Chondrocyte (in vitro differentiated cells): ENCODE results near the gene MBD5. TPM values are rescaled to one million over a fixed set of nuclear protein-coding genes. Genes with fewer than 3 reads are reported as not detected.
"Not testable (repeated sequence)": the region's sequence is repeated elsewhere in the genome, so short reads cannot be mapped to it uniquely, and the experiment has no call there.

Experiments used
- DNase-seq: peaks from one replicate; pipeline ENCODE4 v3.0.0; 2021; ENCODE audit warnings: mixed read lengths, low spot score
- H3K27ac Mint-ChIP-seq: one replicate; pipeline ENCODE4 v1.8.0; 2021; ENCODE audit warnings: mild to moderate bottlenecking, moderate library complexity, mixed read lengths; ENCODE audit not compliant: unreplicated experiment
- H3K27me3 Mint-ChIP-seq: 2 replicates; pipeline ENCODE4 v1.8.0; 2021; ENCODE audit warnings: low read depth, mixed read lengths
- H3K36me3 Mint-ChIP-seq: 2 replicates; pipeline ENCODE4 v1.8.0; 2021; ENCODE audit warnings: low read depth, mixed read lengths
- H3K4me1 Mint-ChIP-seq: 2 replicates; pipeline ENCODE4 v1.8.0; 2021; ENCODE audit warnings: low read depth, mild to moderate bottlenecking, mixed read lengths
- H3K4me3 Mint-ChIP-seq: one replicate; pipeline ENCODE4 v1.8.0; 2021; ENCODE audit warnings: mild to moderate bottlenecking, moderate library complexity, mixed read lengths; ENCODE audit not compliant: unreplicated experiment
- H3K9me3 Mint-ChIP-seq: 2 replicates; pipeline ENCODE4 v1.8.0; 2021; ENCODE audit warnings: low read depth, mixed read lengths
- CTCF ChIP-seq: fragments of 200-600 bp; sonication (generic); IDR thresholded peaks from 2 replicates; pipeline ENCODE4 v1.5.0; 2021; ENCODE audit warnings: antibody characterized with exemption, mild to moderate bottlenecking, moderate library complexity
- total RNA-seq: library from RNA; stranded (reverse); gene quantifications from 3 replicates; pipeline ENCODE4 v1.2.1, GENCODE V29; 2021

MBD5 gene
- total RNA-seq, 1 donor from 2014 or later, result 31.1 TPM

DNA sequence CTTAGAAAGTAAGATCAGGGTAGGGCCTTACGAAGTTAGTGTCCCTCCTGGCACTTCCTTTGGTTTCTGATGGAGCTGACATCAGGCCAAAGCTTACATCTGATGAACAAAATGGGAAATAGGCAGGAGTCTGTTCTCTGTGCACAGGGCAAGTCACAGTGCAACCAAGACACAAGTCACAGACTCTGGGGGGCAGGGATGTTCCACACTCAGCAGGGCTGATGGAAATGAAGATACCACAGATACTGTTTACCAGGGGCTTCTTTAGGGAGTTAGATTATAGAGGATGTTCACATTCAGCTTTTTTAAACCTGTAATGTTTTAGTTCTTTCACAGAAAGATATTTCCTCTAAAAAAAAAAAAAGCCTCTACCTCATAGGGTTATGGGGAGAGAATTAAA, 517.5 kb downstream of the MBD5 start:
- H3K36me3 Mint-ChIP-seq, result no peaks in the 10 kb centered on the region
- no peak overlapping the region for H3K4me3 Mint-ChIP-seq
- H3K27me3 Mint-ChIP-seq, result no peaks in the 10 kb centered on the region
- H3K27ac Mint-ChIP-seq, result no peak overlapping the region
- H3K4me1 Mint-ChIP-seq, result no peaks in the 10 kb centered on the region
- TF ChIP-seq CTCF, result no peak
- DNase-seq, result no peak
- no peaks in the 10 kb centered on the region for H3K9me3 Mint-ChIP-seq

- Mint-ChIP-seq H3K9me3 (no peaks in the 10 kb centered on the region), H3K36me3 (no peaks in the 10 kb centered on the region), H3K27ac (no peak overlapping the region), H3K4me3 (no peak overlapping the region), H3K27me3 (no peaks in the 10 kb centered on the region), H3K4me1 (no peaks in the 10 kb centered on the region)
- no peak for TF ChIP-seq CTCF
- no peak for DNase-seq
These were observed 519.1 kb downstream of the MBD5 start for GRCh38 chr2:148540022-148540421.

GRCh38 chr2:148541792-148542191, 520.9 kb downstream of the MBD5 start:
- Mint-ChIP-seq H3K27ac (no peak overlapping the region), H3K4me3 (no peak overlapping the region), H3K9me3 (no peaks in the 10 kb centered on the region), H3K27me3 (no peaks in the 10 kb centered on the region), H3K4me1 (no peaks in the 10 kb centered on the region), H3K36me3 (no peaks in the 10 kb centered on the region)
- TF ChIP-seq CTCF, result no peak
- no peak for DNase-seq

GRCh38 chr2:148542614-148543013, 521.7 kb downstream of the MBD5 start:
- Mint-ChIP-seq H3K9me3 (no peaks in the 10 kb centered on the region), H3K27ac (no peak overlapping the region), H3K36me3 (no peaks in the 10 kb centered on the region), H3K27me3 (no peaks in the 10 kb centered on the region), H3K4me1 (no peaks in the 10 kb centered on the region), H3K4me3 (no peak overlapping the region)
- TF ChIP-seq CTCF, result no peak
- DNase-seq, result no peak

DNA sequence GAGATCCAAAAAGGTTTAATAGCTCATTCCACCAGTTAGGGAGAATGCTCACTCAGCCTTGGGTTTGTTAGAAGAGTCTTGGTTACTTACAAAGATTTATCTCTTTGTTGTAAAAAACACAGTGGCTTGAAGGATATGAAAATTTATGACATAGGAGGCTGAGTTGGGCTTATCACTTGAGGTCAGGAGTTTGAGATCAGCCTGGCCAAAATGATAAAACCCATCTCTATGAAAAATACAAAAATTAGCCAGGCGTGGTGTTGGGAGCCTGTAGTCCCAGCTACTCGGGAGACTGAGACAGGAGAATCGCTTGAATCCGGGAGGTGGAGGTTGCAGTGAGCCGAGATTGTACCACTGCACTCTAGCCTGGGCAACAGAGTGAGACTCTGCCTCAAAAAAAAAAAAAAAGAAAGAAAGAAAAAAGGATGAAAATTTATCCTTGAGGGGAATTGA, 522.2 kb downstream of the MBD5 start:
- H3K9me3 Mint-ChIP-seq, DNase-seq, H3K4me3 Mint-ChIP-seq, H3K4me1 Mint-ChIP-seq, H3K36me3 Mint-ChIP-seq, H3K27ac Mint-ChIP-seq, H3K27me3 Mint-ChIP-seq: not testable (repeated sequence)

DNA sequence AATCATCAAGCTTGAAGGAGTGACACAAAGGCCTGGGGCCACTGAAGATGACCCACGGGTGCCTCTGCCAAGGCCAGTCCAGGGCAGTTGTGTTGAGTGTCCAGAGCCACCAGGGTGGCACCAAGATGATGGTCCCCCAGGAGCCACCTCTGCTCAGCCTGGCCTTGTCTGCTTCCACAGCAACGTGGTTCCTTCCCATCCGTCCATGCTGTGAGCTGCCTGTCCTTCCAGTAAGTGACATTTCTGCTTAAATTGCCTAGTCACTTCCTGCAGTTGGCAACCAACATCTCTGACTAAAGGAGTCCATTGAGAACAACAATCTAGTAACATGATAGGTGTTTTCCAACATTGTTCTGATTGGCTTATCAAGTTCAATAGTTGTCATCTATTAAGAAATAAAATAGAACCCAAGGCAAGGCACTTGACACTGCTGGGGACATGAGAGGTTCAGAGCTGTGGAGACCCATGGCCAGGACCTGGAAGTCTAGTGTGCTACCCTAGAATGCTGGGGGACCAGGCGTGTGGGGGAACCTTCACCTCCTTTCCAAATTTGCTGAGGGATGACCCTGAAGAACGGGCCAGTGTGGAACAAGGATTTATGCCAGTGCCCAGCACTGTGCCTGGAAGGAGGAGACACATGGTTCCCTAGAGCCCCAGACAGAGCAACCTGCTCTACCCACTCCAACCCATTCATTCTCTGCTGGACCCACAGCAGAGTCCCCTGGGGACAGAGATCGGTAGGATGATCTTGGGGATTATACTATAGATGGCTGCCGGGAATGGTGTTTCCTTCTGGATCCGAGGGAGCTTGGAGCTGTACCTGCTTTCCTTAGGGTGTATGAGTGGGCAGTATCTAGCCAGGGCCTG, 524.7 kb downstream of the MBD5 start:
- Mint-ChIP-seq H3K27me3 (no peaks in the 10 kb centered on the region), H3K9me3 (no peaks in the 10 kb centered on the region), H3K4me3 (no peak overlapping the region), H3K36me3 (no peaks in the 10 kb centered on the region), H3K4me1 (no peaks in the 10 kb centered on the region), H3K27ac (no peak overlapping the region)
- no peak for DNase-seq
- no peak for TF ChIP-seq CTCF
